ENCODE results near the gene KRTAP4-11.
"Not testable (repeated sequence)": the region's sequence is repeated elsewhere in the genome, so short reads cannot be mapped to it uniquely, and the experiment has no call there.

Gene KRTAP4-11

DNA sequence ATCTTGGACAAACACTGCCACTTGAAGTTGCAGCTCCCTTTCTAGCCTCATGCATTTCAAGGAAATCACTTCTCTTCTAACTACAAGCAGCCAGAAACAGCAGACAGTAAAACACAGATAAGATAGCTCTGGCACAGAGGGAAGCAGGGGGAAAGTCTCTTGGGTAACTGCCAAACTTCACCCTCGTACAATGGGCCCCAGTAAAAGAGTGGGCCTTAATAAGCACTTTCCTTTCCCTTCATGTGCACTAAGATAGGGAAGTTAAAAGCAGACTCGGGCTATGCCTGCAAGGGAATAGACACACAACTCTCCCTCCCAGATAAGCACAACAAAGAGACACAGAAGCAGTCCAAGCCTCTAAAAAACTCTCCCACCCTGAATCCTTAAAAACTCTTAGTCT is 35.7 kb upstream of the KRTAP4-11 start:
- Histone ChIP-seq H3K4me1 (ENCODE audit: control insufficient read depth, low read length) (peaks cover 21% of the 10 kb centered on the region), H3K4me2 (ENCODE audit: low read length) (no peak overlapping the region), H3K79me2 (ENCODE audit: control insufficient read depth, low read length) (no peaks in the 10 kb centered on the region), H3K27ac (ENCODE audit: low read depth, low read length) (no peak overlapping the region), H3K4me3 (ENCODE audit: low read length) (no peak overlapping the region), H3F3A (ENCODE audit: control insufficient read depth, insufficient read depth) (no peaks in the 10 kb centered on the region), H4K20me1 (ENCODE audit: control insufficient read depth, insufficient read depth, low read depth, low read length) (no peaks in the 10 kb centered on the region), H3K36me3 (ENCODE audit: control insufficient read depth, low read length) (no peaks in the 10 kb centered on the region), H3K9me3 (ENCODE audit: control insufficient read depth, insufficient read depth, low read length) (no peaks in the 10 kb centered on the region), H3K27me3 (ENCODE audit: control insufficient read depth, low read length) (no peaks in the 10 kb centered on the region), H3K9me2 (replicated peaks; ENCODE audit: control insufficient read depth, low read length) (no peaks in the 10 kb centered on the region)
- TF ChIP-seq CTCF (IDR thresholded peaks at IDR 0.05; ENCODE audit: low read depth, low read length, poor library complexity, severe bottlenecking) = no peak
- no peak for TF ChIP-seq EZH2phosphoT487 (IDR thresholded peaks at IDR 0.05; ENCODE audit: borderline replicate concordance, low read length)

DNA sequence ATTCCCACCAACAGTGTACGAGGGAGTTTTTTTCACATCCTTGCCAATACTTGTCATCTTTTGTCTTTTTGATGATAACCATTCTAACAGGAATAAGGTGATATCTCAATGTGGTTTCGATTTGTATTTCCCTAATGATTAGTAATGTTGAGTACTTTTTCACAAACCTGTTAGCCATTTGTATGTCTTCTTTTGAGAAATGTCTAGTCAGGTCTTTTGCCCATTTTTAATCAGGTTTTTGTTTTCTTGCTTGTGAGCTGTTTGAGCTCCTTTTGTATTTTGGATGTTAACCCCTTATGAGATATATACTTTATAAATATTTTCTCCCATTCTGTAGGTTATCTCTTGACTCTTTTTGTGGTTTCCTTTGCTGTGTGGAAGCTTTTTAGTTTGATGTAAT is 33.4 kb upstream of the KRTAP4-11 start:
- no peaks in the 10 kb centered on the region for H3F3A ChIP-seq (ENCODE audit: control insufficient read depth, insufficient read depth)
- H3K4me3 ChIP-seq (ENCODE audit: low read length) = no peak overlapping the region
- H3K9me2 ChIP-seq (replicated peaks; ENCODE audit: control insufficient read depth, low read length) = no peaks in the 10 kb centered on the region
- no peaks in the 10 kb centered on the region for H3K9me3 ChIP-seq (ENCODE audit: control insufficient read depth, insufficient read depth, low read length)
- H3K4me1 ChIP-seq (ENCODE audit: control insufficient read depth, low read length) = peaks cover 21% of the 10 kb centered on the region
- H3K79me2 ChIP-seq (ENCODE audit: control insufficient read depth, low read length) = no peaks in the 10 kb centered on the region
- no peaks in the 10 kb centered on the region for H3K27me3 ChIP-seq (ENCODE audit: control insufficient read depth, low read length)
- H3K36me3 ChIP-seq (ENCODE audit: control insufficient read depth, low read length) = no peaks in the 10 kb centered on the region
- TF ChIP-seq CTCF (IDR thresholded peaks at IDR 0.05; ENCODE audit: low read depth, low read length, poor library complexity, severe bottlenecking) (no peak), EZH2phosphoT487 (IDR thresholded peaks at IDR 0.05; ENCODE audit: borderline replicate concordance, low read length) (no peak)
- H3K27ac ChIP-seq (ENCODE audit: low read depth, low read length) = no peak overlapping the region
- no peak overlapping the region for H3K4me2 ChIP-seq (ENCODE audit: low read length)
- no peaks in the 10 kb centered on the region for H4K20me1 ChIP-seq (ENCODE audit: control insufficient read depth, insufficient read depth, low read depth, low read length)

DNA sequence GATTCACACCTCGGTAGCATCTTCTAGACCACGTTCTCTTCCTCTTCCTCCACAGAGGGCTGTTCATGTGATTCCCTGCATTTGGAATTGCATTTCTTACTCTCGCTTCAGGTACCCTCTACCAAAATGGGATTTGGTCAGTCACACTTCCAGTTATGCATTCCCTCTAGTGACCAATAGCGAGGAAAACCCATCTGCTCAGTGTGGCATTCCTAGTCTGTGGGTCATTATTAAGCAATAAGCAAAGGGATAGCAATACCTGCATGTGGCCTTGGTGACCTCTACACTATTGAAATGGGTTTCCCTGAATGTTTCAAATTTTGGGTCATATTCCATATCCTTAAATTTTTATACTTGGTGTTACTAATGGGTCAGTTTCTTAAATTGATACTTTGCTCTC is 31.9 kb upstream of the KRTAP4-11 start:
- Histone ChIP-seq H3K4me2 (ENCODE audit: low read length) (peak overlapping the region; percentile 30), H3K36me3 (ENCODE audit: control insufficient read depth, low read length) (no peaks in the 10 kb centered on the region), H4K20me1 (ENCODE audit: control insufficient read depth, insufficient read depth, low read depth, low read length) (no peaks in the 10 kb centered on the region), H3K4me3 (ENCODE audit: low read length) (no peak overlapping the region), H3K4me1 (ENCODE audit: control insufficient read depth, low read length) (peaks cover 21% of the 10 kb centered on the region), H3K9me3 (ENCODE audit: control insufficient read depth, insufficient read depth, low read length) (no peaks in the 10 kb centered on the region), H3K27me3 (ENCODE audit: control insufficient read depth, low read length) (no peaks in the 10 kb centered on the region), H3K79me2 (ENCODE audit: control insufficient read depth, low read length) (no peaks in the 10 kb centered on the region), H3K9me2 (replicated peaks; ENCODE audit: control insufficient read depth, low read length) (no peaks in the 10 kb centered on the region), H3K27ac (ENCODE audit: low read depth, low read length) (no peak overlapping the region), H3F3A (ENCODE audit: control insufficient read depth, insufficient read depth) (no peaks in the 10 kb centered on the region)
- TF ChIP-seq EZH2phosphoT487 (IDR thresholded peaks at IDR 0.05; ENCODE audit: borderline replicate concordance, low read length) = no peak
- TF ChIP-seq CTCF (IDR thresholded peaks at IDR 0.05; ENCODE audit: low read depth, low read length, poor library complexity, severe bottlenecking) = no peak

DNA sequence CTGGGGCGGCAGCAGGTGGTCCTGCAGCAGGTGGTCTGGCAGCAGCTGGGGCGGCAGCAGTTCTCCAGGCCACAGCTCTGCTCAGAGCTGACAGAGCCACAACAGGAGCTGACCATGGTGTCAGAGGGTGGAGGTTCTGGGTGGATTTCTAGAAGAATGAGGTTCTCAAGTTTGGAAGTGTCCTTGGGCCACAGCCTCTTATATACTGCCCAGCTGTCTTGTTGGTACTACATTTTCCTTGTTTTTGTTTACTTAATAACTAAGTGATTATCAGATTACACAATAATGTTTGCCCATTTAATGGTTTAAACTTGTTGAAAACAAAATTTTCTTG is 31.4 kb upstream of the KRTAP4-11 start, which contains the start of gene KRTAP4-5:
KRTAP4-5 (minus strand) TSS at position 174 of the 334 bp plus-strand sequence; CDS start at position 116, 58 bp downstream.
- no peak for TF ChIP-seq EZH2phosphoT487 (IDR thresholded peaks at IDR 0.05; ENCODE audit: borderline replicate concordance, low read length)
- H4K20me1 ChIP-seq (ENCODE audit: control insufficient read depth, insufficient read depth, low read depth, low read length) = no peaks in the 10 kb centered on the region
- no peak within 1 kb of the TSS for H3K4me3 ChIP-seq (ENCODE audit: low read length)
- H3K27me3 ChIP-seq (ENCODE audit: control insufficient read depth, low read length) = no peaks in the 10 kb centered on the region
- no peaks in the 10 kb centered on the region for H3K36me3 ChIP-seq (ENCODE audit: control insufficient read depth, low read length)
- H3K4me1 ChIP-seq (ENCODE audit: control insufficient read depth, low read length) = peaks cover 21% of the 10 kb centered on the region
- H3K4me2 ChIP-seq (ENCODE audit: low read length) = peak within 1 kb of the TSS; percentile 30
- H3K9me3 ChIP-seq (ENCODE audit: control insufficient read depth, insufficient read depth, low read length) = no peaks in the 10 kb centered on the region
- peak within 1 kb of the TSS; percentile 18; the same call in 1 of the 2 replicates for H3K27ac ChIP-seq (ENCODE audit: low read depth, low read length)
- no peaks in the 10 kb centered on the region for H3K9me2 ChIP-seq (replicated peaks; ENCODE audit: control insufficient read depth, low read length)
- no peaks in the 10 kb centered on the region for H3K79me2 ChIP-seq (ENCODE audit: control insufficient read depth, low read length)
- no peaks in the 10 kb centered on the region for H3F3A ChIP-seq (ENCODE audit: control insufficient read depth, insufficient read depth)

DNA sequence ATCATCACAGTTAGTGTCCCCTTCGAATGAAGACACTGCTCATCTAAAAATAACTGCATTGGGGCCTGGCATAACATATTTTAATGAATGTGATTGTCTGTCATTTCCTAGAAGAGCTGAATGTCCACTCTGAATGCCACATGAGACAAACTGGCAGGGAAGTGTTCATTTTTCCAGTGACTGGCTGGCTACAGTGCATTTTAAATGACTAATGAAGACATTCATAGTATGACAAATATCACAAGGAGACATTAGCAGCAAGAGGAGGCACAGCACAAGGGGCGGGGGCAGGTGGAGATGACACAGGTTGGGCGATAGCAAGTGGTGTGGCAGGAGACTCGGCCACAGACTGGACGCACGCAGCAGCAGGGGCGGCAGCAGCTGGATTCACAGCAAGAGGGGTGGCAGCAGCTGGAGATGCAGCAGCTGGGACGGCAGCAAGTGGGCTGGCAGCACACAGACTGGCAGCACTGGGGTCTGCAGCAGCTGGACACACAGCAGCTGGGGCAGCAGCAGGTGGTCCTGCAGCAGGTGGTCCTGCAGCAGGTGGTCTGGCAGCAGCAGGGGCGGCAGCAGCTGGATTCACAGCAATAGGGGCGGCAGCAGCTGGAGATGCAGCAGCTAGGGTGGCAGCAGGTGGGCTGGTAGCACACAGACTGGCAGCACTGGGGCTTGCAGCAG is 30.9 kb upstream of the KRTAP4-11 start:
- H3K9me2 ChIP-seq (replicated peaks; ENCODE audit: control insufficient read depth, low read length) = not testable (repeated sequence)

More for the DNA sequence above, 30.9 kb upstream of the KRTAP4-11 start:
- not testable (repeated sequence) for H3F3A ChIP-seq (ENCODE audit: control insufficient read depth, insufficient read depth); H3K79me2 ChIP-seq (ENCODE audit: control insufficient read depth, low read length); H3K4me3 ChIP-seq (ENCODE audit: low read length); H3K27ac ChIP-seq (ENCODE audit: low read depth, low read length); H3K27me3 ChIP-seq (ENCODE audit: control insufficient read depth, low read length); H3K9me3 ChIP-seq (ENCODE audit: control insufficient read depth, insufficient read depth, low read length); H4K20me1 ChIP-seq (ENCODE audit: control insufficient read depth, insufficient read depth, low read depth, low read length); H3K36me3 ChIP-seq (ENCODE audit: control insufficient read depth, low read length); H3K4me2 ChIP-seq (ENCODE audit: low read length)
- peaks cover 21% of the 10 kb centered on the region for H3K4me1 ChIP-seq (ENCODE audit: control insufficient read depth, low read length)

Measured in DOHH2 (cell line).